ENCODE data around the gene TBL1X. TPM values are rescaled to one million over a fixed set of nuclear protein-coding genes. Genes with fewer than 3 reads are reported as not detected.

The TBL1X gene
- polyA plus RNA-seq, 1 donor (not counting 4 experiments of a cell fraction or from before 2014, with no cell fraction given) = 2.2 TPM

DNA sequence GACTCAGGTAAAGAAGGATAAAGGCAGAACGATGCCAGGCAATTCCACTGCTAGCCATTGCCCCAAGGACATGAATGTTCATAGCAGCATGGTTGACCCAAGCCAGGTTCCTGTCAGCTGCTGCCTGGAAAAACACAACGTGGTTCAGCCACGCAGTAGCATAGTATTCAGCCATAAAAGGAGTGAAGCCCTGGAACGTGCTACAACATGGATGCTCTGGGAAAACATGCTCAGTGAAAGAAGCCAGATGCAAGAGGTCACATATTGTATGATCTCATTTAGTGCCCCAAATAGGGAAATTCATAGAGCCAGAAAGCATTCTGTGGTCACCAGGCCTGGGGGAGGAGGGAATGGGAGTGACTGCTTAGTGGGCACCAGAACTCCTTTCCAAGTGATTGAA, 170.9 kb downstream of the TBL1X start:
- no peaks in the 10 kb centered on the region for H4K20me1 ChIP-seq (ENCODE audit: control insufficient read depth, extremely low read depth, insufficient read depth, low read length)
- FAIRE-seq = no peak
- DNase-seq (ENCODE audit: low read depth, low spot score) = no peak
- H3K9me3 ChIP-seq (ENCODE audit: control insufficient read depth, low read depth, low read length) = no peaks in the 10 kb centered on the region
- H3K9ac ChIP-seq (ENCODE audit: control insufficient read depth, extremely low read depth, insufficient read depth, low read length) = no peak overlapping the region
- no peak overlapping the region for H3K4me2 ChIP-seq (ENCODE audit: control insufficient read depth, extremely low read depth, insufficient read depth, low read depth, low read length)
- no peaks in the 10 kb centered on the region for H3K4me1 ChIP-seq (ENCODE audit: control insufficient read depth, extremely low read depth, insufficient read depth, low read length)
- H2AFZ ChIP-seq (ENCODE audit: control insufficient read depth, low read length) = no peak overlapping the region
- no peaks in the 10 kb centered on the region for H3K36me3 ChIP-seq (ENCODE audit: control insufficient read depth in 2 of 2, extremely low read depth in 1 of 2, insufficient read depth in 2 of 2, low read length in 2 of 2)
- dilution Hi-C loops (cut with MboI; ENCODE audit: extremely low pct_ligation_motif_present, low sequenced_read_pairs) = no loop called here
- no peak overlapping the region for H3K27ac ChIP-seq (ENCODE audit: control insufficient read depth, insufficient read depth, low read length)
- H3K79me2 ChIP-seq (ENCODE audit: control insufficient read depth, insufficient read depth, low read length) = no peaks in the 10 kb centered on the region
- TF ChIP-seq CTCF (optimal IDR thresholded peaks at IDR 0.05 in 1 of 3, IDR thresholded peaks at IDR 0.05 in 1 of 3, conservative IDR thresholded peaks at IDR 0.05 in 1 of 3; ENCODE audit: extremely low read depth in 1 of 3, insufficient read depth in 2 of 3, low read length in 3 of 3) (no peak), EZH2 (IDR thresholded peaks at IDR 0.05; ENCODE audit: low read length) (no peak)
- no peaks in the 10 kb centered on the region for H3K9me1 ChIP-seq (ENCODE audit: control insufficient read depth, extremely low read depth, insufficient read depth, low read length)
- no peaks in the 10 kb centered on the region for H3K27me3 ChIP-seq (ENCODE audit: control insufficient read depth, extremely low read depth, insufficient read depth, low read length)
- H3K4me3 ChIP-seq (ENCODE audit: control insufficient read depth in 2 of 3, extremely low read depth in 1 of 3, insufficient read depth in 2 of 3, low read depth in 1 of 3, low read length in 3 of 3) = no peak overlapping the region

DNA sequence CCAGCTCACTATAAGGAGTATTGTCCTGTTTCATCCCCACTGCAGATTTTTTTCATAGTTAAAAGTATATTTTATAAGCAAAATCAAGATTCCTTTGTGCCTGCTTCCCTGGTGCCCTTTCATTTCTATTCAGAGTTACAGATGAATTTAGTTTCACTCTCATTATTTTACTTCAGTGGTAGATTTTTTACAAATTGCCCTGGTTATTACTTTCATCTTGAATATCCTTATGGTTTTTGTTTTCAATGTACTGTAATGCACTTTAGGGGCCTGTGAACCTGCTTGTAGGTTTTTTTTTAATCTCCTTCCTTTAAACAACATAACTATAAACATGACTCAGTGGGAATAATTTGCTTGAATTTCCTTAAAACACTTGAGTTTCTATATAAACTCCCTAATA, 174.0 kb downstream of the TBL1X start:
- Histone ChIP-seq H3K4me2 (ENCODE audit: control insufficient read depth, extremely low read depth, insufficient read depth, low read depth, low read length) (no peak overlapping the region), H3K9me3 (ENCODE audit: control insufficient read depth, low read depth, low read length) (no peaks in the 10 kb centered on the region), H4K20me1 (ENCODE audit: control insufficient read depth, extremely low read depth, insufficient read depth, low read length) (no peaks in the 10 kb centered on the region), H3K79me2 (ENCODE audit: control insufficient read depth, insufficient read depth, low read length) (no peaks in the 10 kb centered on the region), H3K27me3 (ENCODE audit: control insufficient read depth, extremely low read depth, insufficient read depth, low read length) (no peaks in the 10 kb centered on the region), H3K36me3 (ENCODE audit: control insufficient read depth in 2 of 2, extremely low read depth in 1 of 2, insufficient read depth in 2 of 2, low read length in 2 of 2) (no peaks in the 10 kb centered on the region), H3K4me1 (ENCODE audit: control insufficient read depth, extremely low read depth, insufficient read depth, low read length) (no peaks in the 10 kb centered on the region), H3K27ac (ENCODE audit: control insufficient read depth, insufficient read depth, low read length) (no peak overlapping the region), H3K9me1 (ENCODE audit: control insufficient read depth, extremely low read depth, insufficient read depth, low read length) (no peaks in the 10 kb centered on the region), H3K4me3 (ENCODE audit: control insufficient read depth in 2 of 3, extremely low read depth in 1 of 3, insufficient read depth in 2 of 3, low read depth in 1 of 3, low read length in 3 of 3) (no peak overlapping the region), H2AFZ (ENCODE audit: control insufficient read depth, low read length) (no peak overlapping the region), H3K9ac (ENCODE audit: control insufficient read depth, extremely low read depth, insufficient read depth, low read length) (no peak overlapping the region)
- DNase-seq (ENCODE audit: low read depth, low spot score) (no peak), FAIRE-seq (no peak)
- dilution Hi-C loops (cut with MboI; ENCODE audit: extremely low pct_ligation_motif_present, low sequenced_read_pairs) = no loop called here
- TF ChIP-seq CTCF (optimal IDR thresholded peaks at IDR 0.05 in 1 of 3, IDR thresholded peaks at IDR 0.05 in 1 of 3, conservative IDR thresholded peaks at IDR 0.05 in 1 of 3; ENCODE audit: extremely low read depth in 1 of 3, insufficient read depth in 2 of 3, low read length in 3 of 3) = no peak
- no peak for TF ChIP-seq EZH2 (IDR thresholded peaks at IDR 0.05; ENCODE audit: low read length)

Data from keratinocyte (primary cell).